Islet of Langerhans (tissue), 1 donor: Measurements from ENCODE around the gene GNGT2.

Experiments
- FAIRE-seq: peaks from one replicate; lab custom pipeline; 2011; peaks lifted over from hg19 to GRCh38; lab: Jason Lieb, UNC

GNGT2 gene

GRCh38 chr17:49229076-49229804, 18.9 kb upstream of the GNGT2 start:
- no peak for FAIRE-seq

DNA sequence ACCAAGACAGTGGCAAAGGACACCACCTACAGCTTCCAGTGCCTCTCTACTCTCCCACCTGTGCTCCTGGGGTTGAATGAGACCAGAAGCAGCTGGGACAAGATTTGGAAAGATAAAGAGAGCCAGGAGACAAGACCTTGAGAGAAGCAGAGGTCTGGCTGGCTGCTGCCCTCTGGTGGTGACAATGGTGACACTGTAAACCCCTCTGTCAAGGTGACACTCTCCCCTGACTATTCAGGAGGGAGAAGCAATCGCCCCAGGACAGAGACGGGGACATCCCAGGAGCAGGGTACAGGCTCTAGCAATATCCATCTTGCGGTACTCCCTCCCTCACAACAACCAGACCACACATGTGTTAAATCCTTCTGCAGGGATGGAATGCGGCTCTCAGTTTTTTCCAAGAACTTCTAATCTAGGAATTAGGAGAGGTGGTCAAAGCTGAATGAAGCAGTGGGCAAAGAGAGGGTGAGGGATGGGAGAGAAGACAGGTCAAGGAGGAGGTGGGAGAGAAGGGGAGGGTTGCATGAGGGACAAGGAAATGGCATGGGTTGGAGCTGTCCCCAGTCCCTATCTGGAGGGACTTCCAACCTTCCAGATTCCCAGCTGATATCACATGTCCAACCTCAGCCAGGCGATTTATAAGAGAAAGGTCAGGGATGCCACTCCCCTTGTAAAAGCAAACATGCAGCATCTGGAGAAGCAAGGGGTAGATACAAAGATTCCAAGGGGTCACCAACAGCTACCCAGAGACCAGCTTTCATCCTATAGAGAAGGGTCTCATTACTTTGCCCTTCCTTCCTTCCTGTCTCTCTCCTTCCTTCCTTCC, 17.3 kb upstream of the GNGT2 start:
- FAIRE-seq = no peak

DNA sequence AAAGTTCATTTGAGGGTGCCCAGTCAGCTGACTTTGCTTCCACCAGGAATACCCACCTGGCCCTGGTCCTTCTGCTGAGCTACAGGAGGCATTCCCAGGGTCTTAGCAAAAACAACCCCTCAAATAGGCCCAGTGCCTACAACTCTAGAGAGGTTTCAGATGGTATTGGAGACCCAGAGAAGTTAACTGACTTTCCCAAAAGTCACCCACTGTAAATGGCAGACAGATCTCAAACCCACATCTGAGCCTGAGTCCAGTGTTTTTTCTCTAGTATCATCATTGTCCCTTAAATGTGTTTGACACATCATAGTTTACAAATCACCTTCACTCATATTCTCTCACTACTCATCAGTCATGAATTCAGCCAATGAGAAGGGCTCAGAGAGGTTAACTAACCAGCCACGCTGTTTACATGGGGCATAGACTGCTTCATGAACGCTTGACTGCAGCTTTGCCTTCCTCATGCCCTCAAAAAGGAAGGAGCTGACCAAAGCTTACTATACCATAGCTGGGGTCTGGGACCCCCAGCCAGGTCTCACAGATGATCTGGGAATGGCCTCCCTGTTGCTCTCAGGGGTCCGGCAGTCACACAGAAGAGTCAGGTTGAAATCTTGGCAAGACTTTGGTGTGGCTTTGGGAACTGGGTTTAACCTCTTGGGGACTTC, 16.5 kb upstream of the GNGT2 start:
- FAIRE-seq = no peak

DNA sequence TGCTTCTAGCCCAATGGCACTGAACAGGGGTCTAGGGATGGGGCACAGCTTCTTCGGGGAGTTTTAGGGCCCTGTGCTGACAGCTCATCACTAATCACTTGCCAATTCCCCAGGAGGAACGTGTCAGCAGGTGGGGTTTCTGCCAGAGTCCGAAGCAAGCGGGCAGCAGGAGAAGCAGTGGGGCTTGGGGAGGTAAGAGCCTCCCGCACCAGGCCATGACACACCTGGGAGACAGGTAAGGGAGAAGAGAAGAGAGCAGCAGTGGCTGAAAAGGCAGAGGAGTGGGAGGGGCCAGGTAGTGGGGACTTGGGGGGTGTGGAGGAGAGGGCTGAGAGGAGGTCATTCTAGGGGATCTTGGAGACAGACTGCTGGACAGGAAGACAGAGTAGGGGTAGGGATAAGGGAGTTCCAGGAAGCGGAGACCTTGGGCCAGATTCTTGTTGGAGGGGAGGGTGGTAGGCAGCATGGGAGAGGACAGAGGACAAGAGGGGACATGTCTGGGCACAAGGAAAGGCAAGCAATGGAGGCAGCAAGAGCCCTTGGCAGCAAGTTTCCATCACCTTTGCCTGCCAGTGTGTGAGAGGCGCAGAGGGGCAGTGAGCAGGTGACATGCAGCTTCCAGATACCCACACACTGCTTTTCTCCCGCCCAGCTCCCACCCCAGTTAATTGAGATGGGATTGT, 15.3 kb upstream of the GNGT2 start:
- no peak for FAIRE-seq

GRCh38 chr17:49224997-49225337, 14.6 kb upstream of the GNGT2 start:
- no peak for FAIRE-seq

DNA sequence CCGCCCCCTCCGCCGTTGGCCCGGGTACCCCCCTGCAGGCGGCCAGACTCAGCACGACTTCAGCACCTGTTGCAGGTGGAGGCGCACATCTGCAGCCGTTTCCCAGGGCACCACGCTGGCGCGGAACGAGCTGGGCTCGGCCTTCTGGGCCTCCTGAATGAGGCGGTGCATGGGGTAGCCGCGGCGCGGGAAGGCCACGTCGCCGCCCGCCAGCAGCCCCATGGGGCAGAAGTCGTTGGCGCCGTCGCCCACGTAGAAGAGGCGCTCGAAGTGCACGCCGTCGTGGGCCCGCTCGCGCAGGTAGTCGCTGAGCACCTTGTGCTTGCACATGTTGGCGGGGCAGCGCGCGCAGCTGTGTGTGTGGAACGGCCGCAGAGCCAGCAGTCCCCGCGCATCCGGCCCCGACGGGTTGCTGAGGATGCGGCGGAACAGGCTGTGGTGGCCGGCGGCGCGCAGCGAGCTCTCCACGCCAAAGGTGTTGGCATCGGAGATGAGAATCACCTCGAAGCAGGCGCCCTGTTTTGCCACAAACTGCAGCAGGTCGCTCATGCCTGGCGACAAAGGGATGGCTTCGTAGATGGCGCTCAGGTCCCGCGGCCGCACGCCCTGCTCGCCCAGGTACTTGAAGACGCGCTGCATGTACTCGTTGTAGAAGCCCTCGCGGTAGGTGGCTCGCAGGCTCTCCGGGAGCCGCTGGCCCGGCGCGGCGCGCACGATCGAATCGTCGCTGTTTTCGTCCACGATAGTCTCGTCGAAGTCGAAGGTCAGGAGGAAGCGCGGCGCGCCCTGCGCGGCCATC, 14.0 kb upstream of the GNGT2 start:
- no peak for FAIRE-seq

- FAIRE-seq = no peak
Observed at GRCh38 chr17:49223517-49224197, 13.3 kb upstream of the GNGT2 start.

DNA sequence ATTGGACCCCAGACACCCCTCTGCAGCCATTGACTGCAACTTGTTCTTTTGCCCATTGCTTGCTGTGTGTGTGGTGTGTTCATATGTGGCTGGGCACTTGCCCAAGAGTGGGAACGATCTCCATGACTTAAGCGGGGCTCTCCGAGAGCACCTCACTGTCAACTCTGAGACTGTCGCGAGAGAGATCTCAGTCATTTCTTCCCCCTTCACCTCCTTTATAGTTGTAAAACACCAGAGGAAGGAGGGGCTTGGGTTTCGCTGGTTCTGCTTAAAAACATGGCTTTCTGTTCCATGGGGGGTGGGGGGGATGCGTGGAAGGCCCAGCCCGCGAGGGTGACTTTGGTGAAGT, 12.8 kb upstream of the GNGT2 start:
- no peak for FAIRE-seq

- FAIRE-seq = no peak
Observed at GRCh38 chr17:49219987-49220386, 9.6 kb upstream of the GNGT2 start.

GRCh38 chr17:49218941-49219913, 8.9 kb upstream of the GNGT2 start:
- FAIRE-seq = no peak

- FAIRE-seq = no peak
Observed at GRCh38 chr17:49217651-49218413, 7.5 kb upstream of the GNGT2 start.

DNA sequence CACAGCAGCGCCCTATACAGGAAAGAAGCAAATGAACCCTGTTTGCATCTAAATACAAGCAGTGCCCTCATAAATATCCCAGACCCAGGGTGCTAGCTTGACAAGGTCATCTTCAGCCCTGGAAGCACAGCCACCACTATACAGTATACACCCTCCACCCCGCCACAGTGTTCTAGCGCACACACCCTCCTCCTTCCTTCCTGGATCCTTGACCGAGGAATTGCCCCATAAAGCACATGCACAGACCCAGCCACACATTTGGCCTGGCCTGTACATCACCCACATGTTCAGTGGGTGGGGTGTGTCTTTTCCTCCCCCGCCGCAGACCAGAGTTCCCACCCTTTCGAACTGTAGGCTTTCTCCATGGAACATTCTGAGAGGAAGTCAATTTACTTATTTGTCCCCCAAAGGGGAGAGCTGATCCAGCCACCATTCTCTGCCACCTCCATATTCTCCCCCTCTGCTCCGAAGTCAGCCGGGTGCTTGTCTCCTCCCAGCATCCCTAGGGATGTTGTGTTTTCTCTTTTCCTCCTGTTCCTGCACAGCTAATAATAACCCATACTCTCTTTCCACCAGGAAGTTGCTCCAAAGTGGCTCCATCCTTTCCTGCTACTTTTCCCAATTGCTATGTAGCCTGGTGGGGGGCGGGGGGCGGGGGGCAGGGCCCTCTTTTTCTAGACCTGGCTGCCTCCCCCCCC, 6.7 kb upstream of the GNGT2 start:
- no peak for FAIRE-seq

- no peak for FAIRE-seq
Observed at GRCh38 chr17:49216482-49216881, 6.1 kb upstream of the GNGT2 start.

DNA sequence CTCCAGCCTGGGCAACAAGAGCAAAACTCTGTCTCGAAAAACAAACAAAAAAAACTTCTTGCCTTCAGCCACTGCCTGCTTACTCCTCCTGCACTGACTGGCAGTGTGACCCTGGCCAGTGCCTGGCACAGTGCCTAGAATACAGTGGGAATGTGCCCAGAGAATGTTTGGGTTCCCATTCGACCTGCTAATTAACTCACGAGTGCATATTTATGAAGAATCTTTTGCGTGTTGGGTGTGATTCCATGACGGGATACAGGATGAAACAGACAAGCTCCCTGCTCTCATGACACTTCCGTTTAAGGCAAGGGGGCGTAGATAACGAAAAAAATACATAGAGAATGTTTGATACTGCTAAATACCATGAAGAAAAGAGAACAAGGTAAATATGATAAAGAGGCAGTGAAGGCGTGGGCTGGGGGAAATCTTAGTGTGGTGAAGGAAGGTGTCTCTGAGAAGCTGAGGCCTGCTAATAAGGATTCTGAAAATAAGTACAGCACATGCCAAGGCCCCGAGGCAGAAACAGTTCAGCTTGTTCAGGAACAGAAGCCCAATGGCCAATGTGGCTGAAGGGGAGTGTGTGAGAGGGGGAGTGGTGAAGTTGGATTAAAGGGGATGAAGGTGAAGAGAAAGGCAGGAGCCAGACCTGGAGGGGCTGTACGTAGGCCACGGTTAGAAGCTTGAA, 4.4 kb upstream of the GNGT2 start:
- FAIRE-seq = no peak

- no peak for FAIRE-seq
Observed at GRCh38 chr17:49213847-49214246, 3.5 kb upstream of the GNGT2 start.

DNA sequence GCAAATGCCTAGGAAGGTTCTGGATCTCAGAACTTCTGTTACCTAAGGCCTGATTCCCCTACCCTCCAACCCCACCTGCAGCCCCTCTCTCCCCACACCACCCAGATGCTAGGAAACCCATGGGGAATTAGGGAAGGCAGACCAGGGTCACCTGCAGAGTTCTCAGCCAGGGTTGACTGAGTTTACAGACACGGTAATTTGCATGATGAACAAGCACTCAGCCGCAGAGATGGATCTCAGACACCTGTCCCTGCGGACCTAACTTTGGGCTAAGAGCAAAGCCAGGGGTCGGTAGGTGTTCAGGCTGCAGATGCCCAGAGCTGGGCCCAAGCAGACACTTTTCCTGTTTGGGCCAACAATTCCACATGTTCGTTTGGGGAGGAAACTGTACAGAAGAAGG, 3.0 kb upstream of the GNGT2 start:
- FAIRE-seq = no peak

DNA sequence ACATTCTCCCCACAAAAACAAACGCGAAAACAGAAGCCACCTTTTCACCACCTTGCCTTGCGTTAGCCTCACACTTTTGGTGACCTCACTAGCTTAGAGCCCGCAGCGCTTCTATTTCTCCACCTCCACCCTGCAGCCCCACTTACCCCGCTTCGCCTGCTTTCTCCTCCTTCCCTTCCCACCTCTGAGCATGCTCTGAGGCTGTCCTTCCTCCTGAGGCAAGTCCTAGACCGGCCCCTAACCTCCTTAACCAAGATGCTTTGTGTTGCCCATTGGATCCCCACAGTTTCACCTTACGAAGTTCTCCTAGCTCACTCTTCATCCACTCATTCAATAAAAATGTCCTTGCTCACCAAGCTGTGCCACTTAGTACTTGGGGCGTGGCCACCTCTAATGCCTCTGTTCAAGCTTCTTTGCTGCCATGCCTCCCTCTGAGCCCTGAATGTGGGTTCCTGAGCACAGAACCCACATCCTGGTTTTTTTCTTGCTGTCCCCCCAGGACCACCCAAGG, 1.3 kb downstream of the GNGT2 start:
- no peak for FAIRE-seq

GRCh38 chr17:49204516-49204915, 5.9 kb downstream of the GNGT2 start:
- FAIRE-seq = no peak
